Measurements from ENCODE around the gene ANXA5.

ANXA5 gene

DNA sequence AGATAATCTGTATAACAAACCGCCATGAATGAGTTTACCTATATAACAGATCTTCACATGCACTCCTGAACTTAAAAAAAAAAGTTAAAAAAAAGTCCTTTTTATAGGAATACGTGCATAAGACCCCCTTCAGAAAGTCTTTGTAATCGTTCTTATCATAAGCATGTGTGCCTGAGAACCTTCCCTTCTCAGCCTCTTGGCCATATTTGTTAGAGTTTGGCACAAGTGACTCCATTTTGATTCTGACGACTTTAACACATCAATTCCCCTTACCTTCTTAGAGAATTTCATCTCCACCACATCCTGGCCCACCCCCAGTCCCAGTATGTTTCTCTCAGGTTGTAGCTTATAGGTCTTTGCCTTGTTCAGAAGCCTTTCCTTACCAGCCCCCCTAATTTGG is 16.0 kb upstream of the ANXA5 start:
- in situ Hi-C loops (cut with MboI; ENCODE audit: low sequenced_read_pairs) = no loop called here

DNA sequence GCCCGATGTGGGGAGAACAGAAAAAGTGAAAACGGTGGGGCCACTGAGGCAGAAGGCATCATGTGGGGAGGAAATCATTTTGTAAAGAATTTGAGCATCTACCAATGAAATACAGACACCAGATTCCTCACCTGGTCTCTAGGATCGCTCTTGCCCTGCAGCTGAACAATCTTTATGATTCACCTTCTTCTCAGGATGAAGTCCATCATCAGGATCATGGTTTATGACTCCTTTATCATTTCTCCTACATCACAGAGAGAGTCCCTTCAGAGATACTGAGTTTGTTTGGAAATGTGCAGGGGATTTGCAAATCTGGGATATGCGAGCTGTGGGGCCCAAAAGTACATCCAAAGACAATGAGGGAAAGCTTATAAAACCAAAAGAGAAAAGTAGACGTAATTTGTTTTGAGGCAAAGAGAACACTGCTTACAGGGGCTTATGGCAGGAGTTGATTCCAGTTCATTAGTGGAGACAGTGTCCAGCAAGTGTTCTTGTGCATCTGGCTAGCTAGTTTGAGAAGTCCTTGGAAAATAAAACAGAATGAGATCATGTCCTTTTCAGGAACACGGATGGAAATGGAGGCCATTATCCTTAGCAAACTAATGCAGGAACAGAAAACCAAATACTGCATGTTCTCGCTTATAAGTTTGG is 15.3 kb upstream of the ANXA5 start:
- in situ Hi-C loops (cut with MboI; ENCODE audit: low sequenced_read_pairs) = no loop called here

DNA sequence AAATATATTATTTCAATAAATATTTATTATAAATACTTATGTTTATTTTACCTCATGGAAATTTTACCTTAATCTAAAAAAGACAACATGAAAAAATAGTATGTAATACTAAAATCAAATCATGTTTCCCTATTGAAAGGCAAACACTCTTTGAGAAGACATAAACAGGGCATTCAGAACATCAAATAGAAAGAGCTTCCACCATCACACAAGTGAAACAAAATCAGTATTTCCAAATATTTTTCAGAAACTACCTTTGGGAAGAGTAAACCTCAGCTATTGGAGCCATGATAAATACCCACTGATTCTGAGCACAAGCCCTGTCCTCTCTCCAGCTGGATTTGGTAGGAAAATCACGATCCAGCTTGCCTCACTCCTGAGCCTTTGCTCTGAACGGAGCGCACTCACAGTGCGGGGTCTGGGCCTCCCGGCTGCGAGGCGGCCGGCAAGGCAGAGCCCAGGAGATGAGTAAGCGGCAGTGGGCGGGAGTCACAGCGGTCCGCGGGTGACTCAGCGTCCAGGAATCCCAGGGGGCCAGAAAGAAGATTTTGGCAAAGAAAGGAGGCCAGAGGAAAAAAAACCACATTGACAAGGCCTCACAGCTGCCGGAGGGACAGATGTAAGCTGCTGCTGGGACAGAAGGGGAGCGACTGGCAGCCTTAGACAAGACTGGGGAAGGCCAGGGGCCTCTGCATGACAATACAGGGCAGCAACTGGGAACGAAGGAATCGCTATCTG is 14.7 kb upstream of the ANXA5 start:
- in situ Hi-C loops (cut with MboI; ENCODE audit: low sequenced_read_pairs) = no loop called here

DNA sequence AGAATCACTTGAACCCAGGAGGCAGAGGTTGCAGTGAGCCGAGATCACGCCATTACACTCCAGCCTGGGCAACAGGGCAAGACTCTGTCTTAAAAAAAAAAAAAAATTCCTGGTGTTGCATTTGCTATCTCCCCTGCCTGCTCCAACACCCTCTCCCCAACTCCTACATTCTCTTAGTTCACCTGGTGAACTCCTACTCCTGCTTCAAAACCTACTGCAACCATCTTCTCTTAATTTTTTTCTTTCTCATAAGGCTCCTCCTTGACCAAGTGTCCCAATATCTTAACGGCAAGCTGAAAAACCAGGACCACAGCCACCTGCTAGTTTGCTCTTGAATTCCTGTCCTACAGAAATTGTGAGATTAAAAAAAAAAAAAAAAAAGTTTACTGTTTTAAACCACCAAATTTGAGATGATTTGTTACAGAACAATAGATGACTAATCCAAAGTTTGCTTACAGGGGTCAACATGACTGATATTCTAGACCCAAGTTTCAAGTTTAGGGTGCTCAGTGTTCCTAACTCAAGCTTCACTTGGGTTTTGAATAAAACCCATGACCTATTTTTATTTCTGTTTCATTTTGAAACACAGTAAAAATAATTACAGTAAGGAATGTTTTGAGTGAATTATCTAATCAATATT is 13.1 kb upstream of the ANXA5 start:
- in situ Hi-C loops (cut with MboI; ENCODE audit: low sequenced_read_pairs) = no loop called here

DNA sequence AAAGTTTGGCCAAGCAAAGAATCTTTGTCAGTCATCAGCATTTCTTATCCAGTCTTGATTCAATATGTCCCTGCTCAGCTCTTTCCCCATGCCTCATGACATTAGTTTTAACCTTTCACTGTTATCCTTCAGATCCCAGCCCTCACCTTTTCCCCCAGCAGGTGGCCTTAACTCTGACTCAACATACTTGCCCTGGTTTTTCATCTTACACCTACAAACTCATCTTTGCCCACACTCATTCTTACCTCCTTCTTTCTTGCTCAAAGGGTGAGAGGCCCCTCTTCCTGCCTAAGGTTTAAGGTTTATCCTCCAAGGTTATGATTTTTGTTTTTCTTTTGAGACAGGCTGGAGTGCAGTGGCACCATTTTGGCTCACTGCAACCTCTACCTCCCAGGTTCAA is 10.6 kb upstream of the ANXA5 start:
- in situ Hi-C loops (cut with MboI; ENCODE audit: low sequenced_read_pairs) = no loop called here

DNA sequence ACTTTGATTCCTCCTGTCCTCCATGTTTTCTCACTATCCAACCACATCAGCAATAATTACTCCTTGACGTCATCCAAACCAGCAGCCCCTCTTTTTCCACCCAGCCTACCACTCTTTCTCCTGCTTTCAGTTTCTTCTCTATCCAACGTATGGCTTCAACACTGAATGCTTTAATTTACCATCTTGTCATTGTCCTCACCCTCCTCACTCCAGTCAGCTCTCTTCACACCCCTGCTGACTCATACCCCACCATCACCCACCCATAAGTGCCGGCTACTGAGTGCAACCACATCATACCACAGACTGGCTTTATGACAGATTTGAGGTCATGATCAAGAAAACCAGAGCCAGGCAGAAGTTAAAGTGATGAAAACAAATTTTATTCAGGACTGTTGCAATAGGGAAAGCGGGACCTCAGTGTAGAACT is 9.8 kb upstream of the ANXA5 start:
- in situ Hi-C loops (cut with MboI; ENCODE audit: low sequenced_read_pairs) = no loop called here

DNA sequence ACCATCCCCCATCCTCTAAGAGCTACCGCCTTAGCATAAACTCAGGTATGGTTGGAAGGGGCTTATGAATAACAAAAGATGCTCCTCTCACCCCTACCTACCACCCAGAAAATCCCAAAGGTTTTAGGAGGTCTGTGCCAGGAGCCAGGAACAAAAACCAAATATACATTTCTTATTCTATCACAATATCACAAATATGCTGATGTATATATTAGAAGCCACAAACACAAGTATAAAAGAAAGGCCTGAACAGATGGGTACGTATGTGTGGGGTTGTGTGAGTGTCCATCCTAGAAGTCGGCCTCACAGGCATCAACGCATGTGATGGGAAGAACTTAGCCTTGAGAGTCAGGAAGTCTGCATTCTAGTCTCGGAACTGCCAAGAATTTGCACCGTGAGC is 8.7 kb upstream of the ANXA5 start:
- in situ Hi-C loops (cut with MboI; ENCODE audit: low sequenced_read_pairs) = no loop called here

DNA sequence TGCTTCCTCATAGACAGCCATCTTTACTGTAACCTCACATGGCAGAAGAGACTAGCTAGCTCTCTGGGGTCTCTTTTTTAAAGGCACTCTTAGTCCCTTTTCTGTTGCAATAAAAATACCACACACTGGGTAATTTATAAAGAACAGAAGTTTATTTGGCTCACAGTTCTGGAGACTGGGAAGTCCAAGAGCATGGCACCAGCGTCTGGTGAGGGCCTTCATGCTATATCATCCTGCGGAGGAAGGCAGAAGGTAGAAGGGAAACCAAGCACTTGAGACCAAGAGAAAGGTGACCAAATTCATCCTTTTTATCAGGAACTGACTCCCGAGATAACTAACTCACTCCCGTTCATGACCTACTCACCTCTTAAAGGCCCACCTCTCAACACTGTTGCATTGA is 5.4 kb upstream of the ANXA5 start:
- in situ Hi-C loops (cut with MboI; ENCODE audit: low sequenced_read_pairs) = no loop called here

DNA sequence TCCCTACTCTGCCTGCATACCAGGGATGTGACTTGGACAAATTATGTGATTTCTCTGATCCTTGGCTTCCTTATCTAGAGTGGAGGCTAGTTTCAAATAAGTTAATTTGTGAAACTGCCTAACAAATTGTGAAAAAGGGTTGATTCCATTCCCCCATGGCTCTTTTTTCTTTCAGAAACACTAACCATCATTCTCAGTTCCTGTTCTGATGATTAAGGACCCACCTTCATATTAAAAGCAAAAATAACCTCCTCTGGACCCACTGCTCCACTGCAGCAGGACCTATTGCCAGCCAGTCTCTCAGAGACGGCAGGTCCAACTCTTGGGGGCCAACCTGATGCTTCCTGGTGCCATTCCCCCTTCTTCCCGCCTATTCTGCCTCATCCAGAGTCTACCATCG is 4.5 kb upstream of the ANXA5 start:
- in situ Hi-C loops (cut with MboI; ENCODE audit: low sequenced_read_pairs) = no loop called here

DNA sequence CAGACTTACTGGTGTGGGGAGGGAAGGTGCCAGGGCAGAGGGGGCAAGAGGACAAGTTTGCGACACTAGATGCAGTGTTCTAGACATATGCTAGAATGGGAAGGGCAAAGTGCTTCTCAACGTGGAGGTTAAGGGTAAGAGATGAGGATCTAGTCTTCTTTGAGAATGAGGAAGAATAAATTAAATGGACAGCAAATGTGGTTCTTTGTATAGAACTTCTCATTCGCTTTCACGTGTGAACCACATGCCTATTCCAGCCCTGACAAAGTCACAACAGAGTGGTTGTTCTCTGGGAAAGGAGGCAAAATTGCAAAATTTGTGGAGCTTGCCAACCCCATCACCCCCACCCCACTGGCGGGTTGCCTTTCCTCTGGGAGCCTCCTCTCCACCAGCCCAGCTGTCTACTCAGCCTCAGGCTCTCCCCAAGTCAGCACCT is 1.5 kb upstream of the ANXA5 start:
- in situ Hi-C loops (cut with MboI; ENCODE audit: low sequenced_read_pairs) = no loop called here

DNA sequence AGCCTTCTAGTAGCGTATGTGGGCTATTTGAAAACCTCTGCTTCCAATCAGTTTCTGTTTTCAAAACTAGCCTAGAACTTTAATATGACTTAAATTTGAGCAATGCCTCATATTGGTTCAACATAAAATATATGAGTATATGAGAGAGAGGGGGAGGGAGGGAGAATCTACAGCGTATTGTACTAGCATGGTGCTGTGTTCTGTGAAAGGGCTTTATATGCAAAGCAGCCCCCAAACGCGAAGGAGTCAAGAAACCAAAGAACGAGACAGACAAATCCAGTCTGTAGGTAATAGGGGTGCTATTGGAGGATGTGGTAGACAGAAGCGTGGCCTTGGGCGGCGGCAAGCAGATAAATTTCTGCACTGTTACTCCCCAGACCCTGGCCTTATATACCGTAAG is 784 bp upstream of the ANXA5 start:
- in situ Hi-C loops (cut with MboI; ENCODE audit: low sequenced_read_pairs) = no loop called here

DNA sequence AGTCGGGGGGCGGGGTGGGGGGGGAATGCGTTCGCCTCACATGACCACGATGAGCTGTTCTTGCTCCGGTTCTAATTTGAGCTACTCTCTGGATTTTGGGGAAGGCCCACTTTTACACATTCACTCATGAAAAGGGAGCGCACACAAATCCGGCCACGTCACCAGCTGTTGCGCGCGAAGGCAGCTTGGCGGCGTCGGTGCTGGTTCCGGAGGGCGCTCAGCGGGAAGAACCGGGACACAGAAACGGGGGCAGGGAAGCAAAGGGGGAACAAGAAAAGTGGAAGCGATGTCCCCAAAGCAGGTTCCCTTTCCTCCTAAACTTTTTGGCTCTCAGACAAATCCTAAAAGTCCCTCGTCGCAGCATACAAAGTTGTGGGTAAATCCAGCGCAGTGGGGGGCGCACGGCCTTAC is 605 bp downstream of the ANXA5 start:
- in situ Hi-C loops (cut with MboI; ENCODE audit: low sequenced_read_pairs) = no loop called here

DNA sequence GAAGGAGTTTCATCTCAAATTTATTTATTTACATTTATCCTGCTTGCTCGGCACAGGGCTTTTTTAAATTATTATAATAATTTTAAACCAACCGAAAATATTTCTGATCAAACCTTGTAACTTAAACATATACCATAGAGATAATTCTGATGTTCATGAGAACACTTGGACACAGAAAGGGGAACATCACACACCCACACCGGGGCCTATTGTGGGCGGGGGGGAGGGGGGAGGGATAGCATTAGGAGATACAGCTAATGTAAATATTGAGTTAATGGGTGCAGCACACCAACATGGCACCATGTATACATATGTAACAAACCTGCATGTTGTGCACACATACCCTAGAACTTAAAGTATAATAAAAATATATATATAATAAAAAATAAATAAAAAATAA is 2.9 kb downstream of the ANXA5 start:
- in situ Hi-C loops (cut with MboI; ENCODE audit: low sequenced_read_pairs) = no loop called here

DNA sequence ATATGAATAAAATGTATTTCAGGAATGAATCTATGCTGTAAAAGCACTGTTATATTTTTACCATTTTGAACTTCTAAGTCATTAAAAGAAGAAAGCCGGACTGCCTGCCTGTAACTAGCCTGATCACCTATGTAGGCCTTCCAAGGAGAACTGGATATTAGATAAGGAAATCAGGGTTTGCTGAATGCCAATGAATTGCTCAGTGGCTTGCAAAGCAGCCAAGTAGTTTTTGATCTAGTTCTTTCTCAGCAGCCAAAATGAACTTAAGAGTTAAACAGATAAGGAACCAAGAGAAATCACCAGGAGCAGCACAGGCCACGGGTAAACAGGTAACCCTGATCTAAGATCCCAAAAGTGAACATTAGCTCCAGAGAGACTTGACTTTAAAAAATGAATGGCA is 3.3 kb downstream of the ANXA5 start:
- in situ Hi-C loops (cut with MboI; ENCODE audit: low sequenced_read_pairs) = no loop called here

DNA sequence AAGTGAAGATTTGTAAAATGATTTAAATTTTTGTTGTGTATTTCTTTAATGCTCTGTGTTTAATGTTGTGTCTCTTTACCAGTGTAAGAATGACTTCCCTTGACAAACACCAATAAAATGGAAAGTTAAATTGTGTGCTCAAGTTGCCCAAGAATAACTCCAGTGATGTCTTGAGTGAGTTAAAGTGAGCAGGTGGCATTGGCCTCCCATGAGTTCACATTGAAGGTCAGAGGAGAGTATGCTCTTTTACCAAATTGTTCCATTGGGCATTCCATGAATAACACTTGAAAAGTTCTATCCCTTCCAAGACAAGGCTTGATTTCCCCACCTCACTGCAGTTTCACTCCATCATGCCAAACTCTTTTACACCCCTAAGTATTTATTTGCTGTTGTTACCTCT is 4.5 kb downstream of the ANXA5 start:
- in situ Hi-C loops (cut with MboI; ENCODE audit: low sequenced_read_pairs) = no loop called here

DNA sequence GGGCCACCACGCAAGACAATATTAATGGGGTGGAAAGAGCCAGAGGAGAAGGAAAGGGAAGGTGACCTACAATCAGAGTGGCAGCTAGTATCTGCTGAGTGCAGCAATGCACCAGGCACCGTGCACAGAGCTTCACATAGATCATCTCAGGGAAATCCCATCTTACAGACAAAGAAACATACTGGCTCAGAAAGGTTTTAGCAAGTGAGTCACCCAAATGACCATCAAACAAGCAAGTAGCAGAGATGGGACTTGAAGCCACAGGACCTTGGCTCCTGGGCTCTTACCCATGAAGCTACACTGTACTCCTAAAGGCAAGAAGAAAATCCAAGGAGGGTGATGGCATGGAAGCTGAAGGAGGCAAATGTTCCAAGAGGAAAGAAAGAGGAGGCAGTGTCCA is 6.8 kb downstream of the ANXA5 start:
- in situ Hi-C loops (cut with MboI; ENCODE audit: low sequenced_read_pairs) = no loop called here

DNA sequence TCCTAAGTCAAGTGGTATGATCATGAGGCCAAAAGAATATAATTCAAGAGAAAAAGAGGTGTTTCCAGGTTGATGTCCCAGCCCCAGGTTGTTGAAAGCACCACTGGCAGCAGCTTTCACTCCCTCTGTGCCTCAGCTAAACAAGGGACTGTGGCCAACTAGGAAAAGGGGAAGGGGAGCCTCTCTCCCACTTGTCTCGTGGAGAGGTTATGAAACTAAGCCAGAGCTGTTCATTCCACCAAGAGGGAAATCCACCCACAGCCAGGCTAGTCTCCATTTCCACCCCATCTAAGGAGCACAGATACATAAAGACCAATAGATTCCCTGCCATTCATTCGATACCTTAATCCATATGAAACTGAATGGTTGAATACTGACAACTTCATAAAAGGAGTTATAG is 8.1 kb downstream of the ANXA5 start:
- in situ Hi-C loops (cut with MboI; ENCODE audit: low sequenced_read_pairs) = no loop called here

DNA sequence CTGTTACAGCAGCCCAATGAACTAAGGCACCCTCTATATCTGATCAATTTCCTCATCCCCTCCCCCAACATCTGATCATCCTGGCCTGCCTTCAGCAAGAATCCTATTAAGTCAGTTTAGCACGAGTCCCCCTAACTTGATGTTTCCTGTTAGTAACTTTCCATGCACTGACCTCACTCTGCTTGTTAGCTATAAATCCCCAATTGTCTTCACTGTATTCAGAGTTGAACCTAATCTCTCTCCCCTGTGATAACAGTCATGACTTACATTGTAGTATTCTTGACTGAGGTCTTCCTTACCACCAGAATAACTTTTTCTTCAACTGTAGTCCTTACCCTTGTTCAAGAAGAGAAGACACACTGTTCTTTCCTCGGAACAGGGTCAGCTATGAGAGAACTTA is 8.5 kb downstream of the ANXA5 start:
- in situ Hi-C loops (cut with MboI; ENCODE audit: low sequenced_read_pairs) = no loop called here

DNA sequence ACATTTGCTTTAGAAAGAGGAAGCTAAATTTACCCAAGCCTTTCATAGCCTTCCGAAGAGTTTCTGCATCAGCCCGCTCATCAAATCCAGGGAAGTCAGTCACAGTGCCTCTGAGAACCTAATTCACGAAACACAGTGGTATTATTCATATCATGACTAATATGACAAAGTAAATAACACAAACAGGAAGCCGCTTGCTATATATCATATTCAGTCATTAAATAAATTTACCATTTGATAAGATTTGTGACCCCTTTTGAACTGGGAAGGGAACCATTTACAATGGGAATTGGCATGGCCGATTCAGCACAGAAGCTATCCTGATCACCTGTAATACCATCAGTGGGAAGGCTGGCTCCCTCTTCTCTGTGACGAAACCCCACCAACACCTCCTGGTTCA is 10.5 kb downstream of the ANXA5 start:
- in situ Hi-C loops (cut with MboI; ENCODE audit: low sequenced_read_pairs) = no loop called here

DNA sequence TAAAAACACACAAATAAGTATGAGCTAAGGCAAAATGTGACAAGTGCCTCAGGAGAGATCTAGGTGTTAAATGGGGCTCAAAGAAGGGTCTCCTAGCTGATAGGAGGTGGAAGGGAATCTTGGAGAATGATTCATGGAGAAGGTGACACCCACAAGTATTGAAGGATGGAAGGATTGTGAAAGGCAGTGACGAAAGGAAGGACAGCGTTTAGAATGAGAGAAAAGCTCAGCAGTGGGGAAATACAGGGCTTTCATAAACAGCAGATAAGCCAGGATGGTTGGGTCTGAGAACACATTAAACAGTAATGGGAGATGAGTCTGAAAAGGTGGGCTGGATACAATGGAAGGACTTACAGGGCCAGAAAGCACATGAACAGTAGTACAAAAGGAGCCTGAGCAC is 11.5 kb downstream of the ANXA5 start:
- in situ Hi-C loops (cut with MboI; ENCODE audit: low sequenced_read_pairs) = no loop called here

DNA sequence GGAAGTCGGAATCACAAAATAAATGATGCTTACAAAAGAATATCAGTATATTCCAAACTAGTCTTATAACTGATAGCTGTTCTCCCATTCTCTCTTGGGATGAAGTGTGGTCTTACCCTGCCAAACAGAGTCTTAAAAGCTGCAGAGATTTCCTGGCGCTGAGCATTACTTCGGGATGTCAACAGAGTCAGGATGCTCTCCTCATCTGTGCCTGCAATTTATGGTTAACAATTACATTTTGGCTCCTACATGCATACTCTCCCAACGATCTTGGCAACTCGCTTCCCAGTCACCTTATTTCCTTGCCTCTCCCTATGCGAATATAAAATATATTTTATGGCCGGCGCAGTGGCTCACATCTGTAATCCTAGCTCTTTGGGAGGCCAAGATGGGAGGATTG is 12.2 kb downstream of the ANXA5 start:
- in situ Hi-C loops (cut with MboI; ENCODE audit: low sequenced_read_pairs) = no loop called here

DNA sequence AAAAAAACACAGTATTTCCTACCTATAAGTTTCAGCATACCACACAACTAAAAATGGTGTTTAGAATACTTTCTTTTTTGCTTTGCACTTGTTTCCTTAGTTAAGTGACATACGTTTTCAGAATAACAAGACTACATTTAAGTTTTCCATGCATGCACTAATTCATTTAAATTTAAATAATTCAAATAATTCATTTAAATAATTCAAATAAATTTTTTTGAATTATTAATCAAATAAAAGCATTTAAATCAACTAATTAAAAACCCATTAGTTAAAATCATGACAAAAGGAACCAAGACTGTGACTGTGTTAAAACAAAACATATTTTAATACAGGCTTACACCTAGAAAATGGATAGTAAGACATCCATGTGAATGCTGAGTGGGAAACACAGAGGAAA is 12.8 kb downstream of the ANXA5 start:
- in situ Hi-C loops (cut with MboI; ENCODE audit: low sequenced_read_pairs) = no loop called here
